Astrocyte (in vitro differentiated cells and primary cell): ENCODE results near the gene FN1. TPM values are rescaled to one million over a fixed set of nuclear protein-coding genes. Genes with fewer than 3 reads are reported as not detected.

Experiments used
- DNase-seq: peaks from one replicate; pipeline ENCODE4 v3.0.0-alpha.2; 2010; ENCODE audit warnings: low read depth
- FAIRE-seq: peaks from 2 replicates; lab custom pipeline; 2011; peaks lifted over from hg19 to GRCh38; lab: Jason Lieb, UNC
- H2AFZ ChIP-seq: 2 replicates; pipeline ENCODE4 v1.6.0; 2012; ENCODE audit warnings: low read depth, low read length, inconsistent platforms
- H3K27ac ChIP-seq: 2 replicates; pipeline ENCODE4 v1.5.1; 2011; ENCODE audit warnings: low read depth, low read length, inconsistent platforms
- H3K27me3 ChIP-seq: 2 replicates; pipeline ENCODE4 v1.6.0; 2011; ENCODE audit warnings: low read length, inconsistent platforms; ENCODE audit not compliant: insufficient read depth
- H3K36me3 ChIP-seq: 2 replicates; pipeline ENCODE4 v1.5.1; 2011; ENCODE audit warnings: low read length, inconsistent platforms; ENCODE audit not compliant: insufficient read depth
- H3K4me1 ChIP-seq: 2 replicates; pipeline ENCODE4 v1.5.1; 2011; ENCODE audit warnings: low read length, inconsistent platforms; ENCODE audit not compliant: insufficient read depth
- H3K4me2 ChIP-seq: 2 replicates; pipeline ENCODE4 v1.6.0; 2012; ENCODE audit warnings: low read length, inconsistent platforms
- H3K4me3 ChIP-seq: 2 replicates; pipeline ENCODE4 v1.5.1; 2011; ENCODE audit warnings: low read depth, mild to moderate bottlenecking, low read length, inconsistent platforms; ENCODE audit not compliant: insufficient read depth
- H3K79me2 ChIP-seq: 2 replicates; pipeline ENCODE4 v1.6.0; 2012; ENCODE audit warnings: mild to moderate bottlenecking, low read length, inconsistent platforms; ENCODE audit not compliant: insufficient read depth
- H3K9ac ChIP-seq: 2 replicates; pipeline ENCODE4 v1.6.0; 2012; ENCODE audit warnings: mild to moderate bottlenecking, low read length, inconsistent platforms
- H3K9me3 ChIP-seq: 2 replicates; pipeline ENCODE4 v1.5.1; 2012; ENCODE audit warnings: low read depth, mild to moderate bottlenecking, low read length, inconsistent platforms; ENCODE audit not compliant: insufficient read depth
- H4K20me1 ChIP-seq: 2 replicates; pipeline ENCODE4 v1.6.0; 2012; ENCODE audit warnings: low read length, inconsistent platforms; ENCODE audit not compliant: insufficient read depth
- H3K27ac Mint-ChIP-seq: one replicate; pipeline ENCODE4 v1.8.0; 2021; ENCODE audit warnings: mild to moderate bottlenecking, mixed read lengths; ENCODE audit not compliant: unreplicated experiment
- H3K27me3 Mint-ChIP-seq: one replicate; pipeline ENCODE4 v1.8.0; 2021; ENCODE audit warnings: low read depth, mixed read lengths; ENCODE audit not compliant: unreplicated experiment
- H3K36me3 Mint-ChIP-seq: one replicate; pipeline ENCODE4 v1.8.0; 2021; ENCODE audit warnings: low read depth, mixed read lengths; ENCODE audit not compliant: unreplicated experiment
- H3K4me1 Mint-ChIP-seq: one replicate; pipeline ENCODE4 v1.8.0; 2021; ENCODE audit warnings: low read depth, mixed read lengths; ENCODE audit not compliant: unreplicated experiment
- H3K4me3 Mint-ChIP-seq: one replicate; pipeline ENCODE4 v1.8.0; 2021; ENCODE audit warnings: mild to moderate bottlenecking, moderate library complexity, mixed read lengths; ENCODE audit not compliant: unreplicated experiment
- H3K9me3 Mint-ChIP-seq: one replicate; pipeline ENCODE4 v1.8.0; 2021; ENCODE audit warnings: mild to moderate bottlenecking, mixed read lengths; ENCODE audit not compliant: unreplicated experiment
- EZH2 ChIP-seq: IDR thresholded peaks from 2 replicates; pipeline ENCODE4 v1.6.1; 2012; ENCODE audit warnings: mild to moderate bottlenecking, low read length, inconsistent platforms; ENCODE audit not compliant: insufficient read depth
- total RNA-seq: library from RNA; stranded (reverse); gene quantifications from 2 replicates; pipeline ENCODE4 v1.2.1, GENCODE V29; 2021
- TF ChIP-seq, protein P1 (sequence below): IDR thresholded peaks from 2 replicates; pipeline ENCODE4 v1.5.1; 2011; ENCODE audit warnings: low read depth, mild to moderate bottlenecking, inconsistent platforms, low read length, moderate library complexity; ENCODE audit not compliant: insufficient read depth

Gene FN1
- total RNA-seq, 1 donor from 2014 or later: 17,010 TPM

DNA sequence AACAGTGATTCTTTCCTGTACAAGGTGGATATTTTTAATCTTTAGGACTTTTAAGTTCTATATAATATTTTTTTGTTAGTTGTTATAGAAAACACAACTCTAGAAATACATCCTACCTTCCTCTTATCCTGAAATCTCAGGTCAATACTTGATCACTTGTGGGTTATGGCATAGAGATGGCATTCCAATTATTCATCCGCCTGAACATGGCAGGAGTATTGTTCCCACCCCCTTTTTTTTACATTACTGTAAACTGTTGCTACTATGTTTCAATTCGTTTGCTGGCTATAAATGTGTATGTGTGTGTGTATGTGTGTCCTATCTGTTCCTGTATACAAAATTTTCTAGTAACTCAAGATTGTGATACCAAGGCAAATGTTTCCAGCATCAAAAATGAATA is 43.3 kb upstream of the FN1 start:
- Histone ChIP-seq H2AFZ (no peak overlapping the region), H3K4me2 (no peak overlapping the region), H4K20me1 (no peaks in the 10 kb centered on the region), H3K9ac (no peak overlapping the region), H3K36me3 (no peaks in the 10 kb centered on the region), H3K4me3 (no peak overlapping the region), H3K9me3 (no peaks in the 10 kb centered on the region), H3K27me3 (no peaks in the 10 kb centered on the region), H3K27ac (no peak overlapping the region), H3K79me2 (no peaks in the 10 kb centered on the region), H3K4me1 (peaks cover 5% of the 10 kb centered on the region)
- no peaks in the 10 kb centered on the region for H3K36me3 Mint-ChIP-seq
- no peaks in the 10 kb centered on the region for H3K9me3 Mint-ChIP-seq
- no peaks in the 10 kb centered on the region for H3K27me3 Mint-ChIP-seq
- TF ChIP-seq, protein P1, sequence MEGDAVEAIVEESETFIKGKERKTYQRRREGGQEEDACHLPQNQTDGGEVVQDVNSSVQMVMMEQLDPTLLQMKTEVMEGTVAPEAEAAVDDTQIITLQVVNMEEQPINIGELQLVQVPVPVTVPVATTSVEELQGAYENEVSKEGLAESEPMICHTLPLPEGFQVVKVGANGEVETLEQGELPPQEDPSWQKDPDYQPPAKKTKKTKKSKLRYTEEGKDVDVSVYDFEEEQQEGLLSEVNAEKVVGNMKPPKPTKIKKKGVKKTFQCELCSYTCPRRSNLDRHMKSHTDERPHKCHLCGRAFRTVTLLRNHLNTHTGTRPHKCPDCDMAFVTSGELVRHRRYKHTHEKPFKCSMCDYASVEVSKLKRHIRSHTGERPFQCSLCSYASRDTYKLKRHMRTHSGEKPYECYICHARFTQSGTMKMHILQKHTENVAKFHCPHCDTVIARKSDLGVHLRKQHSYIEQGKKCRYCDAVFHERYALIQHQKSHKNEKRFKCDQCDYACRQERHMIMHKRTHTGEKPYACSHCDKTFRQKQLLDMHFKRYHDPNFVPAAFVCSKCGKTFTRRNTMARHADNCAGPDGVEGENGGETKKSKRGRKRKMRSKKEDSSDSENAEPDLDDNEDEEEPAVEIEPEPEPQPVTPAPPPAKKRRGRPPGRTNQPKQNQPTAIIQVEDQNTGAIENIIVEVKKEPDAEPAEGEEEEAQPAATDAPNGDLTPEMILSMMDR: no peak
- no peak for TF ChIP-seq EZH2
- H3K27ac Mint-ChIP-seq: peak overlapping the region; percentile 6
- FAIRE-seq (no peak), DNase-seq (no peak)
- H3K4me1 Mint-ChIP-seq: peaks cover 23% of the 10 kb centered on the region
- no peak overlapping the region for H3K4me3 Mint-ChIP-seq

DNA sequence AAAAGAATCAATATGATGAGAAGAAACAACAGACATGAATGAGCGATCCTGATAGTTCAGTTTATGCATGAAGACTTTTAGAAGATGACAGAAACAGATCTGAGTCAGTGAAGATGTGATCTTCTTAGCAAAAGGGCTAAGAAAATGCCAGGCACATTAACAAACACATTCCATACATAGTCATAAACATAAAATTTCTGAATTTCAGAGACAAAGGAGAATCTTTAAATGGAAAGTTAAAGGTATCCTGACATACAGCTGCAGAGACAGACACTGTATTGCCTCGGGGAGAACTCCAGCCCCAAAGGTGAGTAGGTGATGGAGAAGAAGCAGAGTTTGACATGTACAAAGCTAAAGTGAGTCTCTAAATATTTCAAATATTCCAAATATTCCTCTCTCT is 40.6 kb upstream of the FN1 start:
- TF ChIP-seq, protein P1: no peak
- no peak for TF ChIP-seq EZH2
- Histone ChIP-seq H3K36me3 (no peaks in the 10 kb centered on the region), H4K20me1 (no peaks in the 10 kb centered on the region), H3K27me3 (no peaks in the 10 kb centered on the region), H2AFZ (peak overlapping the region; percentile 14), H3K9ac (no peak overlapping the region), H3K4me2 (peak overlapping the region; percentile 28), H3K9me3 (no peaks in the 10 kb centered on the region), H3K4me1 (peaks cover 5% of the 10 kb centered on the region), H3K4me3 (no peak overlapping the region), H3K79me2 (no peaks in the 10 kb centered on the region), H3K27ac (peak overlapping the region; percentile 18)
- DNase-seq (no peak), FAIRE-seq (peak; percentile 83)
- Mint-ChIP-seq H3K36me3 (no peaks in the 10 kb centered on the region), H3K27ac (peak overlapping the region; percentile 11), H3K27me3 (no peaks in the 10 kb centered on the region), H3K9me3 (no peaks in the 10 kb centered on the region), H3K4me3 (no peak overlapping the region), H3K4me1 (peaks cover 23% of the 10 kb centered on the region)

DNA sequence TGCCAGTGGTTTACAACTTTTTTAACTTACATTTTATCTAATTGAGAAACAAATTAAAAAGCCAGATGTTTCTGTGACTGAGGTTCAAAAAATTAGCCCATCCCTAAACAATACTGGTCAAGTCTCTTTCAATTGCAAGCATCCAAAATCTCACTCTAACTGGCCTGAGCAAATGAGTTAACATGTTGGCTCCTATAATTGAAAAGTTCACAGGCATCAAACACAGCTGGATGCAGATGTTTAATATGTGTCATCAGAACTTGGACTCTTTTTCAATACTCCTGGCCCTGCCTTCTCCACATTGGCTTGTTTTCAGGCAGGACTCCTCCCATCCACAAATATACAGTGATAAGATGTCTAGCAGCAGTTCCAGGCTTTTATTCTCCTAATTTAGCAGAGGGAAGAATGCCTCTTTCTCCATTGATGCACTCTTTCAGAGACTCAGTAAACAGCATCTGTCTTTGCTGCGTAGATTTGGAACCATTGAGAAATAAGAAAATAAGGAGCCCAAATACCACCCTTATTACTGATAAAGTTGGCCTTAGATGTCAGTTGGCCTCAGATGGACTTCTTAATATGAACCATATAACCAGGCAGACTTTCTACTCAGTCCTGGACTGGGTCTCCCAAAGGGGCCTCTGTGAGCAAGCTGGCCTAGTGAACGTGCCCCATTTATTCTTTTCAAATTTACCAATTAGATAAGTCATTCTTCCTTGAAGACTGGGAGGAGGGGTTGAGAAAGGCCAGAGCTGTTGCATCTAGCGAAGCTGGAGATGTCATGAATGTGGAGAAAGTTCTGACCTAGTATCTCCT is 30.4 kb upstream of the FN1 start:
- Mint-ChIP-seq H3K27me3 (no peaks in the 10 kb centered on the region), H3K9me3 (peaks cover 2% of the 10 kb centered on the region), H3K27ac (no peak overlapping the region), H3K4me1 (peaks cover 20% of the 10 kb centered on the region), H3K36me3 (peaks cover 3% of the 10 kb centered on the region), H3K4me3 (no peak overlapping the region)
- FAIRE-seq (no peak), DNase-seq (no peak)
- H3K27ac ChIP-seq: no peak overlapping the region
- no peaks in the 10 kb centered on the region for H3K79me2 ChIP-seq
- H3K9me3 ChIP-seq: no peaks in the 10 kb centered on the region
- no peak overlapping the region for H3K4me3 ChIP-seq
- TF ChIP-seq EZH2: no peak
- TF ChIP-seq, protein P1: no peak
- peaks cover 19% of the 10 kb centered on the region for H3K4me1 ChIP-seq
- H3K36me3 ChIP-seq: no peaks in the 10 kb centered on the region
- no peak overlapping the region for H3K4me2 ChIP-seq
- no peaks in the 10 kb centered on the region for H4K20me1 ChIP-seq
- H3K9ac ChIP-seq: no peak overlapping the region
- no peak overlapping the region for H2AFZ ChIP-seq
- no peaks in the 10 kb centered on the region for H3K27me3 ChIP-seq
